GM19099 (cell line): ENCODE data around the gene DIS3L2.

Experiments used
- POLR2A ChIP-seq: IDR thresholded peaks from 3 replicates; pipeline ENCODE4 v1.6.1; 2011; ENCODE audit warnings: low read depth; ENCODE audit not compliant: insufficient read length; ENCODE audit errors: extremely low read depth

Gene DIS3L2

DNA sequence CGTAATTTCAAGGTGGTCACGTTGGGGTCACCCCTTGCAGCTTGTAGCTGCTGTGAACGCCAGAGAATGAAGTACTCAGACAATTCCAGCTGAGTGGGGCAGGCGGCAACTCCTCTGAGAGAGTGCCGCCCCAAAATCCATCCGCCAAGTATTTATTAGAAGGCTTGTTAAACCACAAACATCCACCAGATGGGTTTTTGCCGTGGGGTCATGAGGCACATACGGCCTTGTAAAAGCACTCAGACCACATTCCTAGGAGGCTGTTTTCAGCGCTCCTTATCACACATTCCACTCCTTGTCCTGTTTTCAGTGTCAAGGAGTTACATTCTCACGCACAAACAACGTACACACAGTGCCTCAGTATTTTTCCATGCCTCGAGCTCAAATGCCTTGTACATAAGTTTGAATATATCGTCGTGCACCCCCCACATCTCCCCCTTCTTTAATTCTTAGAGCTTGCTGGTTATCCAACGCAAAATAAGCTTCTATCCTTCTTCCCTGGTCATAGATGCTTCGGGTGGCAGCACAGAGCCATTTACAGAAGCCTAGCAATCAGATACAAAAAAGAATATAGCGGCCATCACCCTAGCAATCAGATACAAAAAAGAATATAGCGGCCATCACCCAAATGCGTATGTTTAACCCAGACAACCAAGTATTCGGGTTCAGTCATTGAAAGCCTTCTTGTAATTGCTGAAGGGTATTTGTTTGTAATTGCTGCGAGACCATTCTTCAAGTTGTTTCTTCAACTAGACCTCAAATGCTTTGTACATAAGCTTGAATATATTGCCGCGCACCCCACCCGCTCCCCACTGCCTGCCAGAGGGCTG is 424.4 kb downstream of the DIS3L2 start:
- no peak for TF ChIP-seq POLR2A

- no peak for TF ChIP-seq POLR2A
Observed at GRCh38 chr2:232386490-232386739, 424.9 kb downstream of the DIS3L2 start.
